HK-2 (cell line): ENCODE results near the gene ZNF362.
A peak's percentile ranks its signal among the peaks of the same experiment; 100 is the strongest.
"Not testable (repeated sequence)": the region's sequence is repeated elsewhere in the genome, so short reads cannot be mapped to it uniquely, and the experiment has no call there.

ENCODE experiments used
- DNase-seq: peaks from one replicate; pipeline ENCODE4 v3.0.0-alpha.2; 2018; ENCODE audit not compliant: unreplicated experiment

ZNF362 gene, protein sequence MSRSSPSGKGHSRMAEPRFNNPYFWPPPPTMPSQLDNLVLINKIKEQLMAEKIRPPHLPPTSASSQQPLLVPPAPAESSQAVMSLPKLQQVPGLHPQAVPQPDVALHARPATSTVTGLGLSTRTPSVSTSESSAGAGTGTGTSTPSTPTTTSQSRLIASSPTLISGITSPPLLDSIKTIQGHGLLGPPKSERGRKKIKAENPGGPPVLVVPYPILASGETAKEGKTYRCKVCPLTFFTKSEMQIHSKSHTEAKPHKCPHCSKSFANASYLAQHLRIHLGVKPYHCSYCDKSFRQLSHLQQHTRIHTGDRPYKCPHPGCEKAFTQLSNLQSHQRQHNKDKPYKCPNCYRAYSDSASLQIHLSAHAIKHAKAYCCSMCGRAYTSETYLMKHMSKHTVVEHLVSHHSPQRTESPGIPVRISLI

DNA sequence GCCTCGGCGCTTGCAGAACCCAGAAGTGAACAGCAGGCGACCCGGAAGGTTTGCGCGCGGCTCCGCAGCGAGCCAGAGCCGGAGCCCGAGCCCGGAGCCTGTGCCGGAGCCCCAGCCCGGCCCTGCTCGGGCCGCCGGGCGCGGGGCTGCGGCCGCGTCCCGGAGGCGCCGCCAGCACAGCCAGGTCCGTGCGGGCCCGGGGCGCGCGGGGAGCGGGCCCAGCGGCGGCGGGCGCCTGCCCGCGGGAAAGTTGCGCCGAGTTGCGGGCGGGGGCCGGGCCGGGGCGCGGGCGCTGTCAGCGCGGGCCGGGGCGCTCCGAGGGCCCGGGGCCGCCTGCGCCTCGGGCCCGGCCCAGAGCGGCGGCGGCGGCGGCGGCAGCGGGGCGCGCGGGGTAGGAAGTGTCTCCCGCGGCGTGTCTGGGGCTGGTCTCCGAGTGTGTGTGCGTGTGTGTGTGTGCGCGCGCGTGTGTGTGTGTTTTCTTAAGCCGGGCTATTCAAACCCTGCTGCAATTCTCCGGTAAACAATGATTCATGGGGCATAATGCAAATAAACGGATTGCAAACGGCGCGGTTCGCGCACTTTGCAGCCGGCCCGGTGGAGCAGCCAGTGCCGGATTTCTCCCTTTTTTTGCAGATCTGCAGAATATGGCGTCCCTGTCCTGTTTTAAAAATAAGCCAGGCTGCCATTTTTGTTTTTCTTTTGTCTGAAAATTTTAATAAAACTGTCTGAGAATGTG lies at the start of gene ZNF362:
ZNF362 (plus strand) TSS at position 22 of the 736 bp plus-strand sequence. CDS start 14,083 bp downstream, outside the sequence.
- DNase-seq: peak; percentile 49

DNA sequence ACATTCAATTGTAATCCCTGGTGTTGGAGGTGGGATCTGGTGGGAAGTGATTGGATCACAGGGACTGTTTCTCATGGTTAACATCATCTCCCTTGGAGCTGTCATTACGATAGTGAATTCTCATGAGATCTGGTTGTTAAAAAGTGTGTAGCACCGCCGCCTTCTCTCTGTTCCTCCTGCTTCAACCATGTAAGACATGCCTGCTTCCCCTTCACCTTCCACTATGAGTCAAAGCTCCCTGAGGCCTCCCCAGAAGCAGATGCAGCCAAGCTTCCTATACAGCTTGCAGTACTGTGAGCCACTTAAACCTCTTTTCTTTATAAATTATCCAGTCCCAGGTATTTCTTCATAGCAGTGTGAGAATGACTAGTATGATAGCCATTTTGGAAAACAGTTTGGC lies 44.3 kb upstream of the ZNF362 start:
- no peak for DNase-seq

DNA sequence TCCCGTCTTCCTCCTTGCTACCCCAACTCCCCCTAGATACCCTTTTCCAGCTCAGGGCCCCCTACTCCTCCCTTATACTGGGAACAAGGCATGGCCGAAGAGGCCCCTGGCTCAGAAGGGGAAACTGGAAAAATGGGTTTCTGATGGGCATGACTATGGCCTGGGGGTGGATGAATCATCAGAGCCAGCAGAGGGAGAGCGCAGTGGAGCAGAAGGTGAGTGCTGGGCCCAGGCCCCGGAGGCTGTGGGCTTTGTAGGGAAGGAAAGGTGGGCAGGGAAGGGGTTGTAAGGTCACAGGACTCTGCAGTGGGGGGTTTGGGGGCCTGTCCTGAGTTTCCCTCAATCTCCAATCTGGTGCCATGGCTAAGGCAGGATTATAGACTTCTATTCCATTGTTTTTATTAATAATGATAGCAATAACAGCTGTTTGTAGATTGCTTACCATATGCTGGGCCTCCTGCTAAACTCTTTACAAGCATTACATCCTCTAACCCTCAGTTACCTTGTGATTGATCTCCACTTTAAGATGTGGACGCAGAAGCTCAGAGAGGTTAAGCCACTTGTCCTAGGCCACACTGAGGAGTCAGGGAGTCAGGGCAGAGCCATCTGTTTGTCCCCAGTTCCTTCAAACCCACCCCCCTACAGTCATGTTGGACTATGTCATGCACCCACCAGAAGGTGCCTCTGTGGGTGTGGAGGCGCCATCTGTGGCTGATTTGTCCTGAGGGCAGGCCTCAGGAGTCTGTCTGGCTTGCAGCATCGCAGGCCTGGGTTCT lies 36.2 kb upstream of the ZNF362 start:
- peak; percentile 21 for DNase-seq

DNA sequence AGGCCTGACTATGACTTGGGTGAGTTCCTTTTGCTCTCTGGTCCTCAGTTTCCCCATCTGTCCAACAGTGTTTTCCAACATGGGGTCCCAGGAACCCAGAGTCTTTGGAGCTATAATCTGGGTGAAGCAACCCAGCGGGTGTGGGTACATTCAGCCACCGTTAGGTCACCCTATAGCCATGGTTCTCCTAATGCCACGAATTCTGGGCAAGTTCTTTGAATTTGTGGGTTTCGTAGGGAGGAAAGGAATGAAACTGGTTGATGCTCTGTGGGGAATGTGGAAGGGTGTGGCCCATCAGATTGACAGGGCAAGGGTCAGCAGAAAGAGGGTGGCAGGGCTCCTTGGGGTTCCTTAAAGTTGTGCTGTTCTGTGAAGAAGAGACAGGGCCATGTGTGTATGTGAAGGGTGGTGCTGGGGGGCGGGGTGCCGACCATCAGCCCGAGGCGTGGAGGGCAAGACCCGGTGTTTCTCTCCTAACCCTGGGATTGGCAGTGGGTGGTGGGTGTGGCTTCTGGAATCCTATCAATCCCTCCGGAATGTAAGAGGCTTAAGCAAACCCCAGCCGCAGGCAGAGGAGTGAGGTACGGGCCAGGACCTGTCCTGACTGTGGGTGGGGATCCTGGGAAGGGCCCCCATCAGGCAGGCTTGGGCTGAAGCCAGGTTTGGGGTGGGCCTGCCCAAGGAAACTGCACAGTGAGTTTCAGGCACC lies 35.5 kb upstream of the ZNF362 start:
- DNase-seq: no peak

DNA sequence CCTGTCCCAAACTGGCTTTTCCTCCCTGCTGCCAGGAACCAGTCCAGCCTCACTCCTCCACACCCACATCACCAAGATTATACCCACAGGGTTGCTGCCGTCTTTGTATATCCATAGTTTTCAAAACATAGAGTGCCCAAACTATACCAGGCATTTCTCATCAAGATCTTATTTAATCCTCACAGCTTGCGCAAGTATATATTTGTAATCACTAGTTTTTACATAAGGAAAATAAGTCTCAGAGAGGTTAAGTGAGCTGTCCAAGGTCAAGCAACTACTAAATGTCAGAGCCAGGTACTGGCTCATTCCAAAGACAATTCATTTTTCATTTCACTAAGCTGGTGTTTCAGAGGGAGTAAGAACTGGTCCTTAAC lies 34.9 kb upstream of the ZNF362 start:
- no peak for DNase-seq

DNA sequence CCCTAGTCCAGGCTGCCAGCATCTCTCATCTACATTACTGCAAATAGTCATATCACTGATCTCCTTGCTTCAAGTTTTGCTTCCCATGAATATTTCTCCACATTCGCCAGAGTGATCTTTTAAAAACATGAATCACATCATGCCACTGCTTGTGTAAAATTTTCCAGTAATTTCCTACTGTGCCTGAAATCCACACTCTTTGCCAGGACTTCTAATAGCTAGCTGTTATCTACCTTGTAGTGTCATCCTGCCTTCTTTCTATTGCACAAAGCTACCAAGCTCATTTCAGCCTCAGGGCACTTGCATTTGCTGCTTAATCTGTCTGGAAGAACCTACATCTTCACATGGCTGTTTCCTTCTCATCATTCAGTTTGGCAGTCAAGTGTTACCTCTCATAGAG lies 33.9 kb upstream of the ZNF362 start:
- DNase-seq: no peak

DNA sequence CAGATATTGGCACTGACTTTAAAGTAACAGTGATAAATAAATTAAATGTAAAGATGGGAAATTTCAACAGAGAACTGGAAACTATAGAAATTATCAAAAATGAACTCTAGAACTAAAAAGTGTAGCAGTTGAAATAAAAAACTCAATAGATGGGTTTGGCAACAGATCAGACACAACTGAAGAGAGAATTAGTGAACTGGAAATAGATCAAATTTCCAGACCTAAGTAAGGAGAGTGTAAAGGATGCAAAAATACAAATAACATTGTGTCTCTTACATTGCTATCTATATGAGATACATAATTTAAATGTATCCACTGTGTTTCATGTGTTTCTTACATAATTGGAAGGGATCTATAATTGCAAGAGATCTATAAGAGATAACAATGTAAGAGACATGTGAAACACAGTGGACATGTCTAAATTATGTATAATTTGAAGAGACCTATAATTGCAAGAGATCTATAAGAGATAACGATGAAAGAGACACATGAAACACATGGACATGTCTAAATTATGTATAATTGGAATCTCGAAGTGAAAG lies 32.1 kb upstream of the ZNF362 start:
- DNase-seq: no peak

DNA sequence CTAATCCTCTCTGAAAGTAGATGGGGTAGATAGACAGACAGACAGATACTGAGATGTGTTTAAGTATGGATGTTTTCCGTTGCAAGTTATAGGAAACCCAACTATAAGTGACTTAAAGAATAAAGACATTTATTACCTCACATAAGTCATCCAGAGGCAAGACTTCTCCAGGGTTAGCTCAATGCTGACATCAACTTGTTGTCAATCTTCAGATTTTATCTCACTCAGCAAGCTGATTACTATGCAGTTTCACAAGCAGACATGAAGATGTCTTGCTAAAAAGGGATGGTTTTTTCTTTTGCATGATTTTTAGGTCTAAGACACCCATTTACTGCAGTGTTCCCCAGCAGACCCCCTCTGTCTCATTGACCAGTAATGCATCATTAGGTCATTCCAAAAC lies 30.7 kb upstream of the ZNF362 start:
- no peak for DNase-seq

DNA sequence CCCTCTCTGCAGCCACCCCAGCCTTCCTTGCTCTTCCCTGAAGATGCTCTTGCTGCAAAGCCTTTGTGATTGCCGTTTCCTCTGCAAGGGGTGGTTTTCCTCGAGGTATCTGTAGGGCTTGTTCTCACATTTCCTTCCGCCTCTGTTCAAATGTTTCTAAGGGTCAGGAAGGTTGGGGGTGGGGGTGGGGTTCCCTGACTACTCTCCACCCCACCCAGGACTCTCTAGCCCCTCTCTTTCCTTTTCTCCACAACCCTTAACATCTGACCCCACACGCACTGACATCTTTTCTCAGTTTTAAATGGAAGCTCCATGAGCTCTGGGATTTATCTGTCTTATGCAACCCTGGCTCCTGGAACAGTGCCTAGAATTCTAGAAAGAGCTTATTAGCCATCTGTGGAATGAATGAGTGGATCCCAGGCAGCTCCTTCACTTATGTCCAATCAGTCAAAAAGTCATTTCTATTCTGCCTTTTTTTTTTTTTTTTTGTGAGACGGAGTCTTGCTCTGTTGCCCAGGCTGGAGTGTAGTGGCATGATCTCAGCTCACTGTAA lies 27.3 kb upstream of the ZNF362 start:
- no peak for DNase-seq

DNA sequence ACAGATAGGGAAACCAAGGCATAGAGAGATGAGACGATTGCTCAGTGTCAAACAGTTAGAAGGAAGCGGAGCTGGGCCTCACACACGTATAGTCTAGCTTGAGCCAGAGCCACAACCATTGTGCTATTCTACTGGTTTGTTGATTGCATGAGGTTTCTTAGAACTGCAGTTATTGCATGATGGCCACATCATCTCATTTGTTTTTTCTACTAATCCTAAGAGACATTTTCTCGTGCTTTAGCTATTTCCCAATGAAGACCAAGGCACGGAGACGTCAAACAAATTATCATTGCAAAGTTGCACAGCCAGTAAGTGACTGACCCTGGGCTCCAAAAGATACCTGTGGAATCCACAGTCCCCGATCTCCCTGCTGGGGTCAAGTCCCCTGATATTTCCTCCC lies 25.1 kb upstream of the ZNF362 start:
- DNase-seq: no peak

DNA sequence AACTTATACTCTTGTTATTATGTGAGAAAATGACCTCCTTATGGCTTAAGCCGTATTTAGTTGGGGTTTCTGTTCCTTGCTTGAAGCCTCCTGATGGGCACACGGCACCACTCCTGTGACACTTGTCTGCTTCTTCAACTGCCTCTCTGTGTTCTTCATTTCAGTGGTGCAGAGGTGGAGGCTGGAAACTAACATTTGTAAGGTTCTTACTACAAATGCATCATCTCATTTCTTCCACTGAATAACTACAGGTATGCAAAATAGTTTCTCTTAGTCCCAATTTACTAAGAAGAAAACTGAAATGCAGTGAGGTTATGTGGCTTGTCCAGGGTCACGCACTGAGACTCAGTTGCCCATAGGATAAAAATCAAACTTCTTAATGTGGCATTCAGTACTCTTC lies 23.6 kb upstream of the ZNF362 start:
- no peak for DNase-seq

DNA sequence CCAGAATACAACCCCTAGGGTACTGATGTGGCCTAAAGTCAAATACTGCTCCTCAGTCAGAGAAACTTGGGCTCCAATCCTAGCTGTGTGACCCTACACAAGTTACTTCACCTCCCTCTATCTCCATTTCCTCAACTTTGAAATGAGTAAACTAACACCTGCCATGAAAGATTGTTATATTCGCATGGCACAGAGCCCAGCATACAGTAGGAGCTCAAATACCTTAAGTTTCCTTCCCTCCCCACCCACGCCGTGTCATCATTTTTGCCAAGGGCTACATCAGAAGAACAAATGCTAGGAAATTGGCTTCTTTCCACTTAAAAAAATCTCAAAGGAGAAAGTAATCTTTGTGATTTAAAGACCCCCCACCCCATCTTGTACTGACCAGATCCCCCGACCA lies 22.2 kb upstream of the ZNF362 start:
- no peak for DNase-seq

DNA sequence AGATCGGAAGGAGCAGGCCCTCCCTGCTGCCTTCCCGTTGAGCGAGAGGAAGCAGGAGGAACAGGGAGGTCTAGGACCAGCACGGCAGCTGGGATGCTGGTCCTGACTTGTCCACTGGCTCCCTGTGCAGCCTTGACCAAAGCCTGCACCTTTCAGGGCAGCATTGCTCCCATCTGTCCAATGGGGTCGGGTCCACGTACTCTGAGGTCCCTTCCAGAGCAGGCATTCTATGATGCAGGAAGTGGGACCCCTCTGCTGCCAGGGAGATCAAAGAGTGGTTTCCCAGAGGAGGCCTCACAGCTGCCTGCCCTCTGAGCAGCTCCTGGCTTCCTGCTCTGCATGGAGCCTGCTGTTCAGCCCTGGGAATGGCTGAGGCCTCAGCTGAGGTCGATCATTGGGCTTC lies 21.7 kb upstream of the ZNF362 start:
- DNase-seq: no peak

DNA sequence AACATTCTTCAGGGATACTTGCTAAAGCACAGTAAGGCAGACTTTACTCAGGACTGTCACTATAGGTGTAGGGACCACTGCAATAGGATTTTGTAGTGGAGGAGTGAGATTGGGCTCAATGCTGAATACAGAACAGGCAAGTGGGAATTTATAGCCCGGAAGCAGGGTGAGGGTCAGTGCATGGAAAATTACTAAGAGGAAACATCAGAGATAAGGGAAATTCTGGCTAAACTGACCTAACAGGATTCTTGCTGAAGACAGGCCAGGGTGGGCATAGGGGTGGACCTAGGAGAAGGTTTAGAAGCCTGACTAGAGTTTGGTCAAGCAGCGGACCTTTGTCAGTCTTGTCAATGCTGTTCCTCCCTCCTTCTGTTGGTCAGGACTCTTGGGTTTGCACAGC lies 20.8 kb upstream of the ZNF362 start:
- DNase-seq: no peak

DNA sequence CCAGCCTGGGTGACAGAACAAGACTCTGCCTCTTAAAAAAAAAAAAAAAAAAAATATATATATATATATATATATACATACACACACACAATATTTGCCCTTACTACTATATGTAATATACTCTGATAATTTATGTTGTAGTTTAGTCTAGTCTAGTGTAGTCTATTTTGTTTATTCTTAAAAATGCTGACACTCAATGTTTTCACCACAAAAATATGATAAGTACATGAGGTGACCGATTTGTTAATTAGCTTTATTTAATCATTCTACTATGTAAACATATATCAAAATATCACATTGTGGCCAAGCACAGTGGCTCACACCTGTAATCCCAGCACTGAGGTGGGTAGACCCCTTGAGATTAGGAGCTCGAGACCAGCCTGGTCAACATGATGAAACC lies 19.8 kb upstream of the ZNF362 start:
- DNase-seq: no peak

DNA sequence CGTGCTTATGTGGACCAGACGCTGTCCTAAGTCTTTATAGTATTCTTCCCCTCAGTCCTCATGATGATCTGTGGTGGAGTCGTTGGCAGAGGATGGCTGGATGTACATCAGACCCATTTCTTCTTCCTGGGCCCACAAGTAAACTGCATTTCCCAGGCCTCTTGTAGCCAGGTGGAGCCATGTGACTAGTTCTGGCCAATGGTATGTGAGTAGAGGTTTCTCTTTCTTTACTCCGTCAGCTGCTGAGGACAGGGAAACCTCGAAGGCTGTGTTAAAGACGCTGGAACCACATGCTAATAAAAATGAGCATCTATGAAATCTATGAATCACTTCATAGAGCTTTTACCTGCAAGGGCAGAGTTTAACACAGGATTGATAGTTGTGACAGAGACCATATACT lies 18.7 kb upstream of the ZNF362 start:
- no peak for DNase-seq

DNA sequence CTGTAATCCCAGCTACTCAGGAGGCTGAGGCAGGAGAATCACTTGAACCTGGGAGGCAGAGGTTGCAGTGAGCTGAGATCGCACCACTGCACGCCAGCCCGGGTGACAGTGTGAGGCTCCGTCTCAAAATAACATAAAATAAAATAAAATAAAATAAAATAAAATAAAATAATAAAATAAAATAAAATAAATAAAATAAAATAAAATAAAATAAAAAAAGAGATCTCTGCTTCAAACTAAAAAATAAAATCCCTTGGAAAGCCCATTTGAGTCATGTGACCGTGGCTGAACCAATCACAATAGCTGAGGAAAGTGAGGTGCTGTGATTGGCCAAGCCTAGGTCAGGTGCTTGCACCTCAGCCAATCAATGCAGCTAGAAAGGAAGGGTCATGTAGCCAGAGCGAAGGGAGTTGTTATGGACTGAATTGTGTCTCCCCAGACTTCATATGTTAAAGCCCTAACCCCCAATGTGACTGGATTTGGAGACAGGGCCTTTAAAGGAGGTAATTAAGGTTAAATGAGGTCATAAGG lies 18.0 kb upstream of the ZNF362 start:
- not testable (repeated sequence) for DNase-seq

DNA sequence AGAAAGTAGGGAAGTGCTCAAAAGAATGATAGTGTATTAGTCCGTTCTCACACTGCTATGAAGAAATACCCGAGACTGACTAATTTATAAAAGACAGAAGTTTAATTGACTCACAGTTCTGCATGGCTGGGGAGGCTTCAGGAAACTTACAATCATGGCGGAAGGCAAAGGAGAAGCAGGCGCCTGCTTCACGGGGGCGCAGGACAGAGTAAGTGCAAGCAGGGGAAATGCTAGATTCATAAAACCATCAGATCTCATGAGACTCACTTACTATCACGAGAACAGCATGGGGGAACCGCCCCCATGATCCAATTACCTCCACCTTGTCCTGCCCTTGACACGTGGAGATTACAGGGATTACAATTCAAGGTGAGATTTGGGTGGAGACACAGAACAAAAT lies 16.9 kb upstream of the ZNF362 start:
- DNase-seq: not testable (repeated sequence)

DNA sequence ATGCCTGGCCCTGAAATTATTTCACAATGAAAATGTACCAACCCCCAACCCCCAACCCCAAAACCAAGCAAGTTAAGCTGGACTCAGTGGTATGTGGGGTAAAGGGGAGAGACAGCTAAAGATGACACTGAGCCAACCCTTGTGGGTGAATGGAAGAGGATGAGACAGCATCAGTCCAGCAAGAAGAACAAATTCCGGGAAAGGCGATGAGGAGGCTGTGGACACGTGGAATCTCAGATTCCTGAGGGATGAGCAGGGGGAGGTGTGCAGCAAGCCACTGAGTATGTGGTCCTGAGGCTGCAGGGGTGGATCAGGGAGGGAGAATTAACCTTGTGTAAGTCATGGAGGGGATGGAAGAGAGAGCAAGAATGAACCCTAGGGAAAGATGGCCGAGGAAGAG lies 14.4 kb upstream of the ZNF362 start:
- no peak for DNase-seq

DNA sequence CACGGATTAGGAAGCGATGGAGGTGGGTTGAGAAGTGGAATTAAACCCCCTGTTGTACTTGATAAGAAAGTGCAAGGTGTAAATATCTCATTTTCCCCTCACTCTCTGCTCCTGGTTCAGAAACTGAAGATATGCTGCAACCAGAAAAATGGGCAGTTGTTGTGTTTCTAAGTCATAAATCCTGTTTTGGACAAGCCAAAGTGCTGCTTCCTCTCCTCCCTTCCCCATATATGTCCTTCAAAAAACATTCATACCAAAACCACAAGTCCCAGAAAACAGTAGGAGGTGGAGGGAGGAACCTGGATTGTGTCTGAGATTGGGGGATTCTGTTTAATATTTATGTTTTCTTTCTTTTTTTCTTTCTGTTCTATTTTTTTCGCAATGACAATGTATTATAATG lies 13.6 kb upstream of the ZNF362 start:
- no peak for DNase-seq
